GM18519 (cell line): ENCODE data around the gene OTOA.
"Not testable (repeated sequence)": the region's sequence is repeated elsewhere in the genome, so short reads cannot be mapped to it uniquely, and the experiment has no call there.

Source experiments
- ATAC-seq: cut with Tn5 transposase; IDR thresholded peaks from one replicate; pipeline ENCODE4 v1.9.1; 2021; ENCODE audit warnings: mild to moderate bottlenecking, moderate library complexity; ENCODE audit not compliant: unreplicated experiment, low FRiP score

The OTOA gene

DNA sequence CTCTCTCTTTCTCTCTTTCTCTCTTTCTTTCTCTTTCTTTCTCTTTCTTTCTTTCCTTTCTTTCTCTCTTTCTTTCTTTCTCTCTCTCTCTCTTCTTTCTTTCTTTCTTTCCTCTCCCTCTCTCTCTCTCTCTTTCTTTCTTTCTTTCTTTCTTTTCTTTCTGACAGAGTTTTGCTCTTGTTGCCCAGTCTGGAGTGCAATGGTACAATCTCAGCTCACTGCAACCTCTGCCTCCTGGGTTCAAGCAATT lies 50.5 kb downstream of the OTOA start:
- not testable (repeated sequence) for ATAC-seq

DNA sequence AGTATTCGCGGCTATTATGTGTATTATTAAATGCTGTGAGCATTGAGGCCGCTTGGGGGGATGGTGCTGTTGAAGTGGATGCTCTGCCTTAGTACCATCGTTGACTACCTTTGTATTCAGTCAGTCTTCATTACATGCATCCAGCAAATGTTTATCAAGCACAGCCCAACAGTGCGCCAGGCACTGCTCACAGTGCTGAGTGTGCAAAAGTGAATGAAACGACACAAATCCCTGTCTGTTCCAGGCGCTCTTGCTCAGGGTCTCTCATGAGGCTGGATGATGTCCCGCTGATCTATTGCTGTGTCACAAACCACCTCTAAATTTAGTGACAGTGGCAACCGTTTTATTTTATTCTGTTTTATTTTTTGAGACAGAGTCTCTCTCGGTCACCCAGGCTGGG lies 53.8 kb downstream of the OTOA start:
- ATAC-seq = no peak

DNA sequence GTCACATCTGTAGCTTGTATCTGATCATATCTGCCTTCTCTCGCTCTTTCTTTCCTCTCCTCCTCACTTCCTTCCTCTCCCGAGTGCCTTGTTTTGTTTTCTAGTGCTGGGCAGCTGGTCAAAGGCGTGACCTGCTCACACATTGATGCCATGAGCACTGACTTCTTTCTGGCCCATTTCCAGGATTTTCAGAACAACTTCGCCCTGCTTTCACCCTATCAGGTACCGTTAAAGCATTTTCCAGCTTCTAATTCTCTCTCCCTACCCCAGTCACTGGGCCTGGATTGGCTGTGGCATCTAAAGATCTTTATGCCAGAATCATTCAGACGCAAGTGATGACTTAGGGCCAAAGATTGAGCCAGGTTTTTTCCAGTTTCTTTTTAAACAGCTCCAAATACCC lies 55.5 kb downstream of the OTOA start:
- no peak for ATAC-seq

DNA sequence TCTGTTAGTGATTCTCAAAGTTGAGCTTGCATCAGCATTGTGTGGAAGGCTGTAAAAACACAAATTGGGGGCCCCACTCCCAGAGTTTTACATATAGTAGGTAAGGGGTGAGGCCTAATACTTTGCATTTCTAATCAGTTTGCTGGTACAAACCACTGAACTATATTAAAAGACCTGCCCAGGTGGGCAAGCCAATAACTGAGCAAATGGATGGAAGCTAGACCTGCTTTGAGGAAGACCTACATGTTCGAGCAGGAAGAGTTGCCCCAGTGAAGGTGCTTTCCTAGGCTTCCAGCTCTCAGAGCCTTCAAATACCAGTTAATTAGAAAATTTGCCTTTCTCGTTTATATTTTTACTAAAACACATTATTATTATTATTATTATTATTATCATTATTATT lies 56.8 kb downstream of the OTOA start:
- no peak for ATAC-seq

DNA sequence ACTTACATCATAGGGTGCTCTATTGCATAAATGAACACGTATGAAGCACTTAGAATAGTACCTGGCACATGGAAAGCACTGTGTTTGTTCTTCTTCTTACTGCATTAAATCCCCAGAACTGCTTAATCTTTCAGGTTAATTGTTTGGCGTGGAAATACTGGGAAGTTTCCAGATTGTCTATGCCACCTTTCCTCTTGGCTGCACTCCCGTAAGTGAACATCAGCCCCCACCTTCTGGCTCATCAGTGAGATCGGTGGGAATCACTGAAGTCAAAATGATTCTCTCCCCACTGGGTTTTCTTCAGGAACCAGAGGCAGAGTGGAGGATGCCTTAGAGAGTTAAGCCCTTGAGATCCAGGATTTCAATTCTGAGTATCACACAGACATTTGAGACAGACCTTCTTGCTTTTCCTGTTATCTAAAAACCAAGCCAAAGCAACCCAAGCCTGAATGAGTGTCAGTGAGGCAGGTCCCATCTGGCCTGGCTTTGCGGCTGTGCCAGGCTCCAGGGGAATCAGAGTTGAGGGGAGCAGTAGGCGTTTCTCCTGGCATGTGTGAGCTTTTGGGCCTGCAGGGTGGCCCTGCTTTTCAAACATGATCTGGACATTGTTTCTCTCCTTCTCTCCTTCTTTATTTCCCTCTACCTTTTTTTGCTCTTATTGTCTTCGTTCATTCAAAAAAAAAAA lies 59.1 kb downstream of the OTOA start:
- no peak for ATAC-seq

DNA sequence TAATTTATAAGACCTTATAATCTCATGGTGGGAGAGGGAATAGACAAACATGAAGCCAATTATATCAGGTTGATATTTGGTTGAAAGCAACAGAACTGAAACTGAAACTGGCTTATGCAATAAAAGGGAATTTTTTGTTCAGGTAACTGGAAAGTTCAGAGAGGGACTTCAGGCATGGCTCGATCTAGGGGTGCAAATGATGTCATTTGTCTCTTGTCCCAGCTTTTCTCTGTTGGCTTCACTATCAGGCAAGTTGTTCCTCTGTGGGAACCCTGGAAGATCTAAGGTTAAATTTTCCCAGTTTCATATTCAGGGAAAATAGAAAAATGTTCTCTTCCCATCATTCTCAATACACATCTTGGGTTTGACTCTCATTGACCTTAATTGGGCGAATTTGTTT lies 59.8 kb downstream of the OTOA start:
- no peak for ATAC-seq

DNA sequence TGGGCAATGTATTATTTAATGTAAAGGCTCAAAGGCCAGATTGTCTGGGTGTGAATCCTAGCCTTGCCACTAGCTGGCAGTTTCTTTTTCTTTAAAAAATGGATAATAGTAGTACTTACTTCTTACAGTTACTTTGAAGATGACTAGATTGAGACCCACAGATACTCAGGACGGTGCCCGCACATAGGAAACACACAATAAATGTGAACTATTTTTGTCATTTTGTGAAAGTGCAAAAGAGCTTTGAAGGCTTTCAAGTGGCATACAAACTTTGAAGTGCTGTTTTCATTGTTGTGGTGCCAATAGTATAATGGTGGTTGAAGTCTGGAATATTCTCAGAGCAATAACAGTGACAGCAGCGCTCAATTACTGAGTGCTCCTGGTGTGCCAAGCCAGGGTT lies 63.6 kb downstream of the OTOA start:
- no peak for ATAC-seq

DNA sequence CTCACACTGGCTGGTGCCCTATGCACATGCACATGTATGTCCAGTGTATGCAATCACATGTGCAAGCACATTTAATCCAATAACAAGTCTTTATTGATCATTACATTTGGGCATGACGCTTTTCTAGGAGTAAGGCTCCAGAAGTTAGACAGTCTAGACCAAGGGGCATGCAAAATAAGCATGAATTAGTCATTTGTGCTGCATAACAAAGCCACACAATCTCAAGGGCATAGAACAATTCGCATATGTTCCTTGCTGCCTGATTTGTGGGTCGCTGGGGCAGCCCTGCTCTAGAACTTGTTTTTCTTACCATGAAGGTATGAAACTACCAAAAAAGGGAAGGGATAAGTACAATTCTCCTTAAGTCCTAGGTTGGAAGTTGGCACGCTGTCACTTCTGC lies 67.5 kb downstream of the OTOA start:
- ATAC-seq = not testable (repeated sequence)

DNA sequence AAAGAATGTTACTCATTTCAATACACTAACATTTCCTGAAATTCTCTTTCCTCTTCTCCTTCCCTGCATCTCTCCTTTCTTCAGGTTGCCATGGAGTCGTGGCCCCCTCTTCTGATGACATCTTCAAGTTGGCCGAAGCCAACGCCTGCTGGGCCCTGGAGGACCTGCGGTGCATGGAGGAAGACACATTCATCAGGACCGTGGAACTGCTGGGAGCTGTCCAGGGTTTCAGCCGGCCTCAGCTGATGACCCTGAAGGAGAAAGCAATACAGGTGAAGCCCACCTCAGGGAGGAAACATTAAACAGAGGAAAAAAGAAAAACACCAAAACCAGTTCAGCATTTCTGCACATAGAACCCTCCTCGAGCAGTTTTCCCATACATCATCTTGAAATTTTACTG lies 76.9 kb downstream of the OTOA start:
- ATAC-seq = not testable (repeated sequence)

DNA sequence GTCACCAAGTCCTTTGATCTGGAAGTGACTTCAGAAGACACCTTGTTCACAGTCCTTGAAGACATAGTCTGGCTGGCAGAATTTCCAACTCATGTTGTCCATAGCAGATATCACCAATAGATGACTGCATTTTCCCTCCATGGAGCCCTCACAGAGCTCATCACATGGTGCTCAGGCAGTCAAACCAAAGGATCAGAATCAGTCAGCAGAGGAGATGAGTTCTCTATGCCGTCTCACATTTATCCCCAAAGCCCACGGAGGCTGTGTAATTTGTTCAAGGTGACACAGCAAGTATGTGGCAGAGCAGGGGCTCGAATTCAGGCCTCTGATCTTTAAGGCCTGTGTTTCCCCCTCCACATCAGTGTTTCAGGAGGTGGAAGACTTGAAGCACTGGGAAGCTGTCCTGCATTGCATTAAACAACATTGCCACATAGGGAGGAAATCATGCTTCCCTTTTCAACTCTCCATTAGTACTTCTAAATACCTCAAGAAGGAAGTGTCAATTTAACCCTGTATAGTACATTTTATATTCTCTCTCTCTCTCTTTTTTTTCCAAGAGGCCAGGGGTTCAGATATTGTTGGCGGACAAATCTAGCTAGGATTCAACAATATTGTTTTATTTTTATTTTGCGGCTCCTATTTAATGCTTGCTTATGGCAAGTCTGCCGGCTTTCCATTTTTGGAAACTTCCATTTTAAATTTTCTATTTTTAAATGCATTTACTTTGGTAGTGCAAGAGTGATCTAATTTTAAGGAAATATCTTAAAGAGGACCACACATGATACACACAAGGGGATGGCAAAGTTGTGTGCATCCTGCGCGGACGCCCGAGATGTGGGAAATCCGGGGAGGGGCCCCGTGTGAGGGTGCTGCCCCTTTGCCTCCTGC lies 92.7 kb downstream of the OTOA start:
- not testable (repeated sequence) for ATAC-seq

DNA sequence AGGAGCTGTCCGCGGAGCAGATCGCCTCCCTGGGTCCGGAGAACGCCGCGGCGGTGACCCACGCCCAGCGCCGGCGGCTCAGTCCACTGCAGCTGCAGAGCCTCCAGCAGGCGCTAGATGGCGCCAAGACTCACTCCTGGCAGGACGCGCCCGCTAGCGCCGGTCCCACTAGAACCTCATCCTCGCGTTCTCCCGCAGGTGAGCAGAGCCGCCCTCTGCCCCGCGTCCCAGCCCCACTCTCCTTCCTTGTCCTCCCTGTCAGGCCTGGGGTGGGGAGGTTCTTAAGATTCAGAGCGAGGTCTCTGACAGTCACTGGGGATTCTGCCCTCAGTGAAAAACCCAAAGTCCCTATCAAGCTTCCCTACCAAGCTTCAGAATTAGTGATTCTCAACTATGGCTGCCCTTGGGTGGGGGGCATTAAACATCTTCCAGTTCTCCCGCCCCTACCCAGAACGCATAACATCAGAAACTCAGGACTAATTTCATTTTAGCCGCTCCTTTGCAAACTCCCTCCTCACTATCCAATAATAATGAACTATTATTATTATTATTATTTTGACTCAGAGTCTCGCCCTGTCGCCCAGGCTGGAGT lies 93.4 kb downstream of the OTOA start:
- ATAC-seq = not testable (repeated sequence)

DNA sequence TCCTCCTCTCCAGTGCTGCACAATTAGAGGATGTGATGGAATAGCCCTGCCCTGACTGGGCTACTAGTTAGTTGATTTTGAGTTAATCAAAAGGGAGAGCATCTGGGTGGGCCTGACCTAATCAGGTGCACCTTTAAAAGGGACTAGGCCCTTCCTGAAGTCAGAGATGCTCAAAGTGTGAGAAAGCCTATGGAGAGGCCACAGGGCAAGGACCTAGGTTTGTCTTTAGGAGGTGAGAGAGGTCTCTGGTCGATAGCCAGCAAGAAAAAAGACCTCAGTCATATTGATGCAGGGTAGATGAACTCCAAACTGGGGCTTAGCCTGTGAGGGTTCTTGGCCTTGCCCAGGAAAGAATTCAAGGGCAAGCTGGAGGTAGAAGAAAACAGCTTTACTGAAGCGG lies 104.5 kb downstream of the OTOA start:
- not testable (repeated sequence) for ATAC-seq

DNA sequence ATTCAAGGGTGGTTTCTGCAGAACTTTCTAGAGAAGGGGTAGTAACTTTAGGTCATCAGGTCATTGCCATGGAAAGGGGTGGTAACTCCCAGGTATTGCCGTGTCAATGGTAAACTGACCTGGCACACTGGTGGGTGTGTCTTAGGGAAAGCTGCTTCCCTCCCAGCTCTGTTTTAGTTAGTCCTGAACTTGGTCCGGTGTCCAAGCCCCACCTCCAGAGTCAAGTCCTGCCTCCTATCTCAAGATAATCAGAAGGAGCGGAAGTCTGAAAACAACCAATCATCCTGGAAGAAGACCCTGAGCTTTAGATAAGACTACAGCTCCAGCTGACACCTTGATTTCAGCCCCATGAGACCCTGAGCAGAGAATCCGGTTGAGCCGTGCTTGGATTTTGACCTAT lies 105.0 kb downstream of the OTOA start:
- not testable (repeated sequence) for ATAC-seq

DNA sequence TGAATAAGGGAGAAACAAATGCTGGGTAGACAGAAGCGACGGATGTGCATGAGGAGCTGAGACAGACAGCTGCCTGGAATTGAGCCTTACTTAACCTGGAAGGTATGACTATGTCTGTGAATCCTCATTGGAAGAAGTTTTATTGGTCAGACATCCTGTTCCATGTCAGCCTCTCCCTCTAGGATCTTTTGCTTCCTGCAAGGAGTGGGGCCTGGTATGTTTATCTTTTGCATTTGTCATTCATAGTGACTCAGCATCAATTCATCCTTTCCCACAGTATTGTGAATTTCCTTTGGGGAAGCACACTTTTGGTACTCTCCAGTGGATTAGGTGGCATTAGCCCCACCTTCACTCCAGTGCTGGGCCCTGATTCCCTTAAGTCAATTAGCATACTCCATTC lies 105.5 kb downstream of the OTOA start:
- ATAC-seq = not testable (repeated sequence)

DNA sequence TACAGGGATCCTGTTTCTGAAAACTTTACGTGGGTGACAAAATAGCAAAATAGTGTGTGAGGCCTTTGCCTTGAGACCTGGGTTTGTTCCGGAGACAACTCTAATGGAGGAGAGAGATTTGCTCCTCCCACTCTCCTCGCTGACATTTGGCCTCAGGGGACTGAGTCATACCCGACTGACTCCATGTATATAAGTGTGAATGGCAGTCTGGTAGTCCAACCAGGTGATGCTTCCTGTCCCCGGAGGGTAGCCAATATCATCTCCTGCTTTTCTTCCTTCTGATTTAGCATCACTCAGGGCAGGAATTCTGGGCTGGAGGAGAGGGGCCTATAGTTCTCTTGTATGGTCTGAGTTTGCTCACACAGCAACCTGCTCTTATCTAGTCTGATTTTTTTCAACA lies 106.8 kb downstream of the OTOA start:
- ATAC-seq = not testable (repeated sequence)

DNA sequence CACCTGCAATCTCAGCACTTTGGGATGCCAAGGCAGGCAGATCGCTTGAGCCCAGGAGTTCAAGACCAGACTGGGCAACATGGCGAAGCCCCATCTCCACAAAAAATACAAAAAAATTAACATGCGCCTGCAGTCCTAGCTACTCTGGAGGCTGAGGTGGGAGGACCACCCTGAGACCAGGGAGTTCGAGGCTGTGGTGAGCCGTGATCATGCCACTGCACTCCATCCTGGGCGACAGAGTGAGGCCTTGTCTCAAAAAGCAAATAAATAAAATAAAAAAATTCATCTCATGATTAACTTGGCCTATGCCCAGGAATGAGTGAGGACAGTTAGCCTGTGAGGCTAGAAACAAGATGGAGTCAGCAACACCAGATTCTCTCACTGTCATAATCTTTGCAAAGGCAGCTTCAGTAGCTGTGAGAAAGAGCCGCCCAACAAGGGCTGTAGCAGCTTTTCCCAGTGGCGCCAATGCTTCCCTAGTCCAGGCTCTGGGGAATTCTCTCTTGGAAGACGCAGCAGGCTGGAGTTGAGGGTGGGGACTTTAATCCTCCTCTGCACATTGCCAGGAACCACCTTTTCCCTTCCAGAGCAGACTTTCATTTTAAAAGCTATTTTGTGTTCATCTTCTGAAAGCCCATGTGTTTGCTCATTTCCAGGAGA lies 108.9 kb downstream of the OTOA start:
- ATAC-seq = not testable (repeated sequence)

DNA sequence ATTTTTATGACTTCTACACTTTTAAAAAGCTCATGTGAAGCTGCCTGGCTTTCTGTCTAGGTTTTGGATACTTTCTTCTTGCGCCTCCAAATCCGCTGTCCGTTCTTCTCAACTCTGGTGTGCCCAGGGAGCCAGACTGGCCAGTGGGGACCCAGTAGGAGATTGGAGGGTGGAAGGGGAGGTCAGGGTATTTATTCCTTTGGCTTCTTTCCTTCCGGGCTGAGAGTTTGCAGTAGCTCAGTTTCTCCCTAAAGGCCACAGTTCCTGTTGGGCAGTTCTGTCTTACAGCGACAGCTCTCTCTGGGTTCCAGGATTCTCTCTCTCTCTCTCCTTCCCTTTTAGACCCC lies 109.4 kb downstream of the OTOA start:
- not testable (repeated sequence) for ATAC-seq

DNA sequence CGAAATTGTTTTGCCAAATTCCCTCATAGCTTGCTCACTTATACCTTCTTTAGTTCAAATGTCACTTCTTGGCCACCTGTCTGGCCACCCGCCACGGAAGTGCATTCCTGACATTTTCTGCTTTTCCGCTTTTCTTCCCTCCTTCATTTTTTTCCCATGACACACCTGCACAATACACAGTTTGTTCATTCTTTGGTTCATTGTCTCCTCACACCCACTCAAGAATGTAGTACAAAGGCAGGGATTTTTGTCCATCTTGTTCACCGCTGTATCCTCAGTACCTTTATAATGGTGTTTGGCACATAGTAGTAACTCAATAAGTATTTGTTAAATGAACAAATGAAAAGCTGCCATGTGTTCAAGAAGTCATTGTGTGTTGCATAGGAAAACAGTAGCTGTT lies 116.8 kb downstream of the OTOA start:
- not testable (repeated sequence) for ATAC-seq

DNA sequence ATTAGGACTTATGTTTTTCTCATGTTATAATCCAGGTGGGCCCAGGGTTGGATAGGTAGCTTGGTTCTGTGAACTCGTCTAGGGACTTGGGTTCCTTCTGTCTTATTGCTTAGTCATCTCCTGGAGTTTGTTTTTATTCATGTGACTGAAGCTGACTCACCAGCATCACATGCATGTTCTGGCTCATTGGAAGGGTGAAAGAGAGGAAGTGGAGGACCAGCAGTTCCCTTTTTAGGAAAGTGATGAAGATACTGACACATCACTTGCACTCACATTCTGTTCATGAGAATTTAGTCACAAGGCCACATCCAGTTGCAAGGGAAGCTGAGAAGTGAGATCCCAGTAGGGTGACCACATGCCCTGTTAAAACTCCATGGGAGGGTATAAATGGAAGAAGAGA lies 126.7 kb downstream of the OTOA start:
- ATAC-seq = not testable (repeated sequence)

DNA sequence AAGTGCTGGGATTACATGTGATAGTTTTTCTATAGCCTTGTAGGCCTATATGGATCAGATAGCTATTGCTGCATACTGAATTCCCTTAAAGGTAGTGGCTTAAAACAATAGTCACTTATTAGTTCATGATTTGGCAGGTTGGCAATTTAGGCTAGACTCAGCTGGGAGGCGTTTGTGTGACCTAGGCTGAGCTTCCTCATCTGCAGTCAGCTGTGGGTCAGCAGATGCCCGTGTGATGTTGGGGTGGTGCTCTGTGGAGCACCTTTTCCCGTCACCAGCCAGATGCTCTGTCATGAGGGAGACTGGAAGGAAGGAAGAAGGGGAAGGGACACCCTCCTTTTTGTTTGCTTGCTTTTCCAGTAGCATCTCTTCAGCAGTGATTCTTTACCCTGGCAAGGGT lies 129.5 kb downstream of the OTOA start:
- not testable (repeated sequence) for ATAC-seq

DNA sequence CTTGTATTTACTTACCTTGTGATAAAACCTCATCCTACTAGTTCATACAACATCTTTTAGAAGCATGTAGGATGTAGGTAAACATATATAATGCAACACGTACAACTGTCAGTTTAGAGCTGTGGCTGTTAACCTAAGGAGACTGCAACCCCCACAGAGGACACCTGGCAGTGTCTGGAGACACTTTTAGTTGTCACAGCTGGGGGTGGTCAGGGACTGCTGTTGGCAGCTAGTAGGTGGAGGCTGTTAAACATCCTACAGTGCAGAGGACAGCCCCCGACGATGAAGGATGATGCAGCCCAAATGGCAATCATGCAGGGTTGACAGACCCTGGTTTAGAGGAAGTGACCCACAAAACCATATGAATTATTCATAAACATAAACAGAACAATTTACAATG lies 134.8 kb downstream of the OTOA start:
- not testable (repeated sequence) for ATAC-seq
